Ureter (tissue), 1 donor: ENCODE measurements around the gene SOX10. TPM values are rescaled to one million over a fixed set of nuclear protein-coding genes. Genes with fewer than 3 reads are reported as not detected.

Experiments used
- DNase-seq: peaks from one replicate; pipeline ENCODE4 v3.0.0-alpha.2; 2020; ENCODE audit warnings: low spot score
- total RNA-seq: library from RNA; stranded (reverse); gene quantifications from one replicate; pipeline ENCODE4 v1.2.4, GENCODE V29; 2023
- donor health status: DM: yes; HTN: yes; CAD: no.

SOX10 gene
- total RNA-seq, 1 donor from 2014 or later: 1.0 TPM

DNA sequence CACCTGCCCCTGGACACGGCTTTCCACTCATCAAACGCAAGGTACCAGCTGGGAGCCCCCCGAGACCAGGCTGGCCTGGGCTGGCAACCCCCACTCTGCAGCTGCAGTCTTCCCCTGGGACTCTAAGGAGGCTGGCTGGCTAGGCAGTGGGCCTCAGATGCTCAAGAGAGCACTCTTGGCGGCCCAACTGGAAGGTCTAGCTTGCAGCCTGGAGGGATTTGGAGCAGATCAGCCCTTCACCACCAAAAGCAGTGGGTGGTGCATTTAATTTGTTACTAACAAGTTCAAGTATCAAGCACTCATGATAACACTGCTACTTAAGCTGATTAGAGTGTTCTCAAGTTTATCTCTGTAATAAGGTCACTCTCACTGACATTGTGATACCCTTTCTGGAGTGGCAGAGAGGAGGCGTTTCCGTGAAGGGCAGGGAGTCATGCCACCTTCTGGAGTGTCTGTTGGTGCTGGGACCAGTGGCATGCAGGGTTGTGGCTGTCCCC, 52.4 kb downstream of the SOX10 start:
- no peak for DNase-seq

DNA sequence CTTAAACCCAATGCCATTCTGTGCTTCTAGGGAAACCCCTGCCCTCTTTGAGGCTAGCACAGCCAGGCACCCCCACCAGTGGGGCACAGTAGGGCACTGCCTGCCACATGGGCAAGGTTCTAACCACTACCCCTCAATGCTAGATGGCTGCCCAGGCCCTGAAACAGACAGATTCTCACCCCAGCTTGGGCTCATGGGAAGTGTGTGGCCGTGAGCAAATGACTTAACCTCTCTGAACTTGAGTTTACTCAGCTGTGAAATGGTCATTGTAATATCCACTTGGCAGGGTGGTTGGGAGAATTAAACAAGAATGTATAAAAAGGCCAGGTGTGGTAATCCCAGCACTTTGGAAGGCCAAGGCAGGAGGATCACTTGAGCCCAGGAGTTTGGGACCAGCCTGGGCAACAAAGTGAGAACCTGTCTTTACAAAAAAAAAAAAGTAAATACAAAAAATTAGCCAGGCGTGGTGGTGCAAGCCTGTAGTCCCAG, 53.4 kb downstream of the SOX10 start:
- no peak for DNase-seq

GRCh38 chr22:37930270-37930951, 53.9 kb downstream of the SOX10 start:
- DNase-seq: no peak

- no peak for DNase-seq
Measured at GRCh38 chr22:37929390-37929789, 55.0 kb downstream of the SOX10 start.

DNA sequence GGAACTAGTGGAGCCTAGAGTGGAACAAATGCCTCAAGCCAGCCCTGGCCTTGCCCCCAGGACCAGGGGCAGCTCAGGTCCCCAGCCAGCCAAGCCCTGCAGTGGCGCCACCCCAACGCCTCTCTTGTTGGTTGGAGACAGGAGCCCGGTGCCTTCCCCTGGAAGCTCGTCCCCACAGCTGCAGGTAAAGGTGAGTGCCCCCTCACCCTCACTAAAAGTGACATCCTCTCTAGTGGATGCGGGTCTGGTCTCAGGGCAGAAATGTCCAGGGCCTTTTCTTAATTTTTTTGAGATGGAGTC, 56.8 kb downstream of the SOX10 start:
- DNase-seq: no peak

GRCh38 chr22:37926771-37927636, 57.4 kb downstream of the SOX10 start:
- DNase-seq: no peak

GRCh38 chr22:37926358-37926757, 58.0 kb downstream of the SOX10 start:
- no peak for DNase-seq

GRCh38 chr22:37925767-37926166, 58.6 kb downstream of the SOX10 start:
- DNase-seq: no peak

DNA sequence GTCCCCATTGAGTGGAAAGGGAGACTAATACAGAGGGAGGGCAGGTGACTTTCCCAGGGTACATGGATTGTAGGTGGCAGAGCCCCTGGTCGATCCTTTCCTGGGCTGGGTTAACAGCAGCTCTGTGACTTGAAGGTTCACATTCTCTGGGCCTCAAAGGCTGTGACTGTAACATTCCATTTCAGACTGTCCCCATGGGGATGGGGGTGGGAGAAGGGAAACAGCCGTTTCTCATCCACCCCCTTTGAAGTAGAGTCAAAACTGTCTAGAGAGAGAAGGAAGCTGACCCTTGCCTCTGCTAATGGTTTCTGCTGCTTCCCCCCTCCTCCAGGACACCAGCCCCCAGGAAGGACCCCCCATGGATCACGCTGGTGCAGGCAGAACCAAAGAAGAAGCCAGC, 59.0 kb downstream of the SOX10 start:
- no peak for DNase-seq

GRCh38 chr22:37924386-37925065, 59.8 kb downstream of the SOX10 start:
- DNase-seq: no peak

DNA sequence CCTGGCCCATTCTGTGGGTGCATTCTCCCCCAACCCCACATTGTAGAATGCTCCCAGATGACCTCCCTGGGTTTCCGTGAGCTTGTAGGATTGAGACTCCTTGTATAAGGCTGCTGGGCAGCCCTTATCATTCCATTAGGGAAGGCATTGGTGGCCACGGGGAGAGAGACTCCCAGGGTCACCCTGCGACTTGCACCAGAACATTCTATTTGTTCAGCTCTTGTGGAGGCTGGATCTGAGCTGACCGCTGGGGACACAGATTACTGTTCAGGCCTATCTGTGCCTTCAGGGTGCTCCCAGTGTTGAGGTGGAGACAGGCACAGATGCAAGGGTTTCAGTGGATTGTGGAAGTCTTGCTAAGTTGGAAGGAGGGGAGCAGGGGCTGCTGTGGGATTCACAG, 60.4 kb downstream of the SOX10 start:
- no peak for DNase-seq

Other genes with a start within 250 kb of the SOX10 start
- 13.4 TPM for gene GCAT, start 176.6 kb downstream of the SOX10 start, total RNA-seq
- gene GALR3, start 161.2 kb downstream of the SOX10 start, total RNA-seq: not detected
- 26.9 TPM for gene ANKRD54, start 140.2 kb downstream of the SOX10 start, total RNA-seq
- gene EIF3L, start 135.1 kb downstream of the SOX10 start, total RNA-seq: 544 TPM
- gene MICALL1, start 78.3 kb downstream of the SOX10 start, total RNA-seq: 80.2 TPM
- gene C22orf23, start 31.0 kb downstream of the SOX10 start, total RNA-seq: not detected
- gene POLR2F, start 30.9 kb downstream of the SOX10 start, total RNA-seq: 49.5 TPM
- gene PICK1, start 72.8 kb upstream of the SOX10 start, total RNA-seq: 63.2 TPM
- 0.26 TPM for gene SLC16A8, start 99.6 kb upstream of the SOX10 start, total RNA-seq
- 1.4 TPM for gene BAIAP2L2, start 126.1 kb upstream of the SOX10 start, total RNA-seq
- 56.4 TPM for gene PLA2G6, start 197.3 kb upstream of the SOX10 start, total RNA-seq
- gene MAFF, start 217.4 kb upstream of the SOX10 start, total RNA-seq: 27.0 TPM